ENCODE data around the gene KIF3C. TPM values are rescaled to one million over a fixed set of nuclear protein-coding genes. Genes with fewer than 3 reads are reported as not detected.

KIF3C gene
- total and polyA plus RNA-seq, 10 of the 15 experiments (the other 5 are each of a cell fraction or from before 2014, with no cell fraction given) = 0.10 to 0.63 (median 0.46) TPM

DNA sequence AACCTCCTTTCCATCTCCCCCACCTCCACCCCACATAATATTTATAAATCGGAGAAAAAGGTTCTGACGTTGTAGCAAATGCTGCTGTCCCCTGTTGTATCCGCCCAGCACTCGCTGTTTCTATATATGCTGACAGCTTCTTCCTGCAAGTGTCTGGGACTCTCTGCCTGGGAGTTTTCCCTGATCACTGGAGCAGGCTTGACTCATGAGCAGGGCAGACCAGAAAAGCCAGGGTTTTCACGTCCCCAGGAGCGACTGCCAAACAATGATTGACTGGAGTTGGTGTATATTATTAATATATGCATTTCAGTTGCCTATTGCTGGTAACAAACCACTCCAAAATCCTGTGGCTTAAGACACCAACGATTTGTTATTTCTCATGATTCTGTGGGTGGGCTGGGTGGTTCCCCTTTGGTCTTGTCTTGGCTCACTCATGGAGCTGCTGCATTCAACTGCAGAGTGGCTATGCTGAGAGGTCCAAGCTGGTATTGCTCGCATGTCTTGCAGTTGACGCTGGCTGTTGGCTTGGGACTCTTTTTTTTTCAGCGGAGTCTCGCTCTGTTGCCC is 82.8 kb downstream of the KIF3C start (continued):
- TF ChIP-seq NFIC (IDR thresholded peaks at IDR 0.05; ENCODE audit: low read depth, low read length) = no peak
- no peak for TF ChIP-seq RCOR1 (conservative IDR thresholded peaks at IDR 0.05; ENCODE audit: low read depth, low read length)
- no peak for TF ChIP-seq GABPA (IDR thresholded peaks at IDR 0.05; ENCODE audit: low read depth)
- TF ChIP-seq CHD1 (IDR thresholded peaks at IDR 0.05; ENCODE audit: low read depth, low read length) = no peak

DNA sequence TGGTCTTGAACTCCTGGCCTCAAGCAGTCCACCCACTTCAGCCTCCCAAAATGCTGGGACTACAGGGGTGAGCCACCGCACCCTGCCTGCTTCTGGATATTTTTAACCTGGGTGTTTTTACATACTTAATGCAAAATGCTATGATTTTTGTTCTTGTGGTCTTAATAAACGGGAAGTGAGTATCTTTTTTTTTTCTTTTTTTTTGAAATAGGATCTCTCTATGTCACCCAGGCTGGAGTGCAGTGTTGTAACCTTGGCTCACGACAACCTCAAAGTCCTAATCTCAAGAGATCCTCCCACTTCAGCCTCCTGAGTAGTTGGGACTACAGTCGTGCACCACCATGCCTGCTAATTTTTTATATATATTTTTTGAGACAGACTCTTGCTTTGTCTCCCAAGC is 84.8 kb downstream of the KIF3C start:
- no peak overlapping the region for H3K4me2 ChIP-seq (ENCODE audit: control insufficient read depth, insufficient read depth)
- no peaks in the 10 kb centered on the region; a peak in 1 of 4 replicates for H3K27me3 ChIP-seq (replicated peaks in 1 of 2; ENCODE audit: control insufficient read depth in 2 of 2, insufficient read depth in 2 of 2, low read length in 1 of 2)
- intact Hi-C loops (cut with micrococcal nuclease; ENCODE audit: unreplicated experiment) (no loop called here), in situ Hi-C loops (cut with MboI) (no loop called here)
- H4K20me1 ChIP-seq (ENCODE audit: control insufficient read depth, insufficient read depth) = no peaks in the 10 kb centered on the region
- H3K9ac ChIP-seq (ENCODE audit: control insufficient read depth, insufficient read depth, low read length) = no peak overlapping the region
- no peaks in the 10 kb centered on the region for H3K36me3 ChIP-seq (ENCODE audit: control insufficient read depth in 2 of 2, insufficient read depth in 2 of 2, low read length in 1 of 2)
- no peaks in the 10 kb centered on the region for H3K4me1 ChIP-seq (ENCODE audit: control insufficient read depth, insufficient read depth, low read length)
- H3K4me3 ChIP-seq = no peak overlapping the region
- no peak for DNase-seq (ENCODE audit: low read depth, low spot score)
- H3K27ac ChIP-seq (ENCODE audit: control insufficient read depth, insufficient read depth) = no peak overlapping the region
- SMC1A ChIA-PET (ENCODE audit: uncharacterized antibody, unreplicated experiment) = no interaction called here
- RAD21 ChIA-PET (ENCODE audit: unreplicated experiment) = no interaction called here
- FAIRE-seq = no peak
- no peak overlapping the region for H2AFZ ChIP-seq (ENCODE audit: control insufficient read depth, low read depth, low read length)
- no TSS peak for BruUV-seq (replicated peaks)
- TF ChIP-seq, protein P1, sequence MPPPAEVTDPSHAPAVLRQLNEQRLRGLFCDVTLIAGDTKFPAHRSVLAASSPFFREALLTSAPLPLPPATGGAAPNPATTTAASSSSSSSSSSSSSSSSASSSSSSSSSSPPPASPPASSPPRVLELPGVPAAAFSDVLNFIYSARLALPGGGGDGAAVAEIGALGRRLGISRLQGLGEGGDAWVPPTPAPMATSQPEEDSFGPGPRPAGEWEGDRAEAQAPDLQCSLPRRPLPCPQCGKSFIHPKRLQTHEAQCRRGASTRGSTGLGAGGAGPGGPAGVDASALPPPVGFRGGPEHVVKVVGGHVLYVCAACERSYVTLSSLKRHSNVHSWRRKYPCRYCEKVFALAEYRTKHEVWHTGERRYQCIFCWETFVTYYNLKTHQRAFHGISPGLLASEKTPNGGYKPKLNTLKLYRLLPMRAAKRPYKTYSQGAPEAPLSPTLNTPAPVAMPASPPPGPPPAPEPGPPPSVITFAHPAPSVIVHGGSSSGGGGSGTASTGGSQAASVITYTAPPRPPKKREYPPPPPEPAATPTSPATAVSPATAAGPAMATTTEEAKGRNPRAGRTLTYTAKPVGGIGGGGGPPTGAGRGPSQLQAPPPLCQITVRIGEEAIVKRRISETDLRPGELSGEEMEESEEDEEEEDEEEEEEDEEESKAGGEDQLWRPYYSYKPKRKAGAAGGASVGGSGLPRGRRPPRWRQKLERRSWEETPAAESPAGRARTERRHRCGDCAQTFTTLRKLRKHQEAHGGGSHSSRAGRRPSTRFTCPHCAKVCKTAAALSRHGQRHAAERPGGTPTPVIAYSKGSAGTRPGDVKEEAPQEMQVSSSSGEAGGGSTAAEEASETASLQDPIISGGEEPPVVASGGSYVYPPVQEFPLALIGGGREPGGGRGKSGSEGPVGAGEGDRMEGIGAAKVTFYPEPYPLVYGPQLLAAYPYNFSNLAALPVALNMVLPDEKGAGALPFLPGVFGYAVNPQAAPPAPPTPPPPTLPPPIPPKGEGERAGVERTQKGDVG (CRISPR knock-in tag; IDR thresholded peaks at IDR 0.05) = no peak
- TF ChIP-seq SMAD5 (IDR thresholded peaks at IDR 0.05; ENCODE audit: low read depth) (no peak), ZNF384 (IDR thresholded peaks at IDR 0.05; ENCODE audit: borderline replicate concordance, low read depth, low read length) (peak; percentile 46), SUPT20H (IDR thresholded peaks at IDR 0.05; ENCODE audit: borderline replicate concordance, control insufficient read depth, low read depth, low read length) (no peak), SPI1 (IDR thresholded peaks at IDR 0.05; ENCODE audit: borderline replicate concordance, insufficient read depth, low read depth, low read length) (peak; percentile 81), RUNX3 (IDR thresholded peaks at IDR 0.05; ENCODE audit: low read length) (0 out of 2 replicates have a peak, but pooled peaks have one; percentile 30), NRF1 (conservative IDR thresholded peaks at IDR 0.05; ENCODE audit: low read depth, low read length) (no peak), EGR1 (IDR thresholded peaks at IDR 0.05; ENCODE audit: borderline replicate concordance in 1 of 2, low read depth in 2 of 2, low read length in 2 of 2) (no peak)
- TF ChIP-seq, protein P2, sequence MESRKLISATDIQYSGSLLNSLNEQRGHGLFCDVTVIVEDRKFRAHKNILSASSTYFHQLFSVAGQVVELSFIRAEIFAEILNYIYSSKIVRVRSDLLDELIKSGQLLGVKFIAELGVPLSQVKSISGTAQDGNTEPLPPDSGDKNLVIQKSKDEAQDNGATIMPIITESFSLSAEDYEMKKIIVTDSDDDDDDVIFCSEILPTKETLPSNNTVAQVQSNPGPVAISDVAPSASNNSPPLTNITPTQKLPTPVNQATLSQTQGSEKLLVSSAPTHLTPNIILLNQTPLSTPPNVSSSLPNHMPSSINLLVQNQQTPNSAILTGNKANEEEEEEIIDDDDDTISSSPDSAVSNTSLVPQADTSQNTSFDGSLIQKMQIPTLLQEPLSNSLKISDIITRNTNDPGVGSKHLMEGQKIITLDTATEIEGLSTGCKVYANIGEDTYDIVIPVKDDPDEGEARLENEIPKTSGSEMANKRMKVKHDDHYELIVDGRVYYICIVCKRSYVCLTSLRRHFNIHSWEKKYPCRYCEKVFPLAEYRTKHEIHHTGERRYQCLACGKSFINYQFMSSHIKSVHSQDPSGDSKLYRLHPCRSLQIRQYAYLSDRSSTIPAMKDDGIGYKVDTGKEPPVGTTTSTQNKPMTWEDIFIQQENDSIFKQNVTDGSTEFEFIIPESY (IDR thresholded peaks at IDR 0.05) = no peak
- TF ChIP-seq, protein P3, sequence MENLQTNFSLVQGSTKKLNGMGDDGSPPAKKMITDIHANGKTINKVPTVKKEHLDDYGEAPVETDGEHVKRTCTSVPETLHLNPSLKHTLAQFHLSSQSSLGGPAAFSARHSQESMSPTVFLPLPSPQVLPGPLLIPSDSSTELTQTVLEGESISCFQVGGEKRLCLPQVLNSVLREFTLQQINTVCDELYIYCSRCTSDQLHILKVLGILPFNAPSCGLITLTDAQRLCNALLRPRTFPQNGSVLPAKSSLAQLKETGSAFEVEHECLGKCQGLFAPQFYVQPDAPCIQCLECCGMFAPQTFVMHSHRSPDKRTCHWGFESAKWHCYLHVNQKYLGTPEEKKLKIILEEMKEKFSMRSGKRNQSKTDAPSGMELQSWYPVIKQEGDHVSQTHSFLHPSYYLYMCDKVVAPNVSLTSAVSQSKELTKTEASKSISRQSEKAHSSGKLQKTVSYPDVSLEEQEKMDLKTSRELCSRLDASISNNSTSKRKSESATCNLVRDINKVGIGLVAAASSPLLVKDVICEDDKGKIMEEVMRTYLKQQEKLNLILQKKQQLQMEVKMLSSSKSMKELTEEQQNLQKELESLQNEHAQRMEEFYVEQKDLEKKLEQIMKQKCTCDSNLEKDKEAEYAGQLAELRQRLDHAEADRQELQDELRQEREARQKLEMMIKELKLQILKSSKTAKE (IDR thresholded peaks at IDR 0.05; ENCODE audit: low read depth, poor library complexity, severe bottlenecking) = no peak
- ATAC-seq = peak; percentile 31; the same call in 2 of the 3 replicates
- 6% methylated on average over 4 of the region's 4 CpGs for WGBS (ENCODE audit: insufficient coverage, insufficient replicate concordance, low lambda C conversion rate, missing lambda C conversion rate)
- POLR2A ChIA-PET = interaction anchor here (0.6 kb wide), 1 partner anchor 22 kb away, joined by 3 read pairs; no protein-coding TSS in a partner anchor
- CTCF ChIA-PET = interaction anchor here (0.7 kb wide), 1 partner anchor 111 kb away, joined by 3 read pairs; no protein-coding TSS in a partner anchor
- H3K79me2 ChIP-seq (ENCODE audit: control insufficient read depth, insufficient read depth, low read length) = no peaks in the 10 kb centered on the region
- no peaks in the 10 kb centered on the region for H3K9me3 ChIP-seq (replicated peaks; ENCODE audit: control insufficient read depth, insufficient read depth, low read length)

Data from GM12878 (cell line).